Dermis blood vessel endothelial cell (primary cell): ENCODE results near the gene CEL. TPM values are rescaled to one million over a fixed set of nuclear protein-coding genes. Genes with fewer than 3 reads are reported as not detected.
A peak's percentile ranks its signal among the peaks of the same experiment; 100 is the strongest.
"Not testable (repeated sequence)": the region's sequence is repeated elsewhere in the genome, so short reads cannot be mapped to it uniquely, and the experiment has no call there.

Experiments
- DNase-seq: peaks from one replicate; pipeline ENCODE4 v3.0.0; 2010
- total RNA-seq: library from RNA; depleted of rRNA; stranded (reverse); fragments of >200 nt; gene quantifications from 2 replicates; pipeline ENCODE4 v1.2.3, GENCODE V29; 2014

Gene CEL
- total RNA-seq, 1 donor from 2014 or later = 0.17 TPM

GRCh38 chr9:133048595-133048994, 13.2 kb upstream of the CEL start:
- DNase-seq = peak; percentile 60

GRCh38 chr9:133049043-133049442, 12.7 kb upstream of the CEL start:
- no peak for DNase-seq

GRCh38 chr9:133050142-133050541, 11.6 kb upstream of the CEL start:
- no peak for DNase-seq

- DNase-seq = peak; percentile 52
Observed at GRCh38 chr9:133050781-133051180, 11.0 kb upstream of the CEL start.

GRCh38 chr9:133051281-133051900, 10.4 kb upstream of the CEL start:
- no peak for DNase-seq

- no peak for DNase-seq
Observed at GRCh38 chr9:133051966-133052539, 9.7 kb upstream of the CEL start.

- no peak for DNase-seq
Observed at GRCh38 chr9:133054194-133054890, 7.4 kb upstream of the CEL start.

- no peak for DNase-seq
Observed at GRCh38 chr9:133054966-133055365, 6.8 kb upstream of the CEL start.

GRCh38 chr9:133055788-133056420, 5.9 kb upstream of the CEL start:
- DNase-seq = no peak

- no peak for DNase-seq
Observed at GRCh38 chr9:133056533-133056932, 5.2 kb upstream of the CEL start.

GRCh38 chr9:133057006-133057405, 4.8 kb upstream of the CEL start:
- no peak for DNase-seq

- DNase-seq = no peak
Observed at GRCh38 chr9:133057553-133057952, 4.2 kb upstream of the CEL start.

- DNase-seq = no peak
Observed at GRCh38 chr9:133058071-133058470, 3.7 kb upstream of the CEL start.

GRCh38 chr9:133058550-133059320, 3.0 kb upstream of the CEL start:
- no peak for DNase-seq

GRCh38 chr9:133059623-133060022, 2.2 kb upstream of the CEL start:
- DNase-seq = peak; percentile 14

- peak; percentile 15 for DNase-seq
Observed at GRCh38 chr9:133060417-133060841, 1.4 kb upstream of the CEL start.

- DNase-seq = peak; percentile 3
Observed at GRCh38 chr9:133061019-133061763, 590 bp upstream of the CEL start.

GRCh38 chr9:133062569-133062968, 788 bp downstream of the CEL start:
- DNase-seq = not testable (repeated sequence)

- DNase-seq = no peak
Observed at GRCh38 chr9:133063159-133063499, 1.3 kb downstream of the CEL start.

- no peak for DNase-seq
Observed at GRCh38 chr9:133063500-133064231, 1.9 kb downstream of the CEL start.

GRCh38 chr9:133064241-133065069, 2.7 kb downstream of the CEL start:
- DNase-seq = no peak
